BLaER1 treated with 17β-estradiol and CSF1 and Interleukin-3, amounts not matched to agents 10 nM and 100 nM (cell line): Measurements from ENCODE around the gene ARID1B.

Experiments
- H3K27ac ChIP-seq, 11 experiments: shearing (Covaris generic); formaldehyde crosslinking; 2 replicates each; pipeline ENCODE4 v1.8.1; 2022
- H3K27me3 ChIP-seq, 11 experiments: shearing (Covaris generic); formaldehyde crosslinking; 2 replicates each; pipeline ENCODE4 v1.8.1; 2022
- H3K36me3 ChIP-seq, 11 experiments: shearing (Covaris generic); formaldehyde crosslinking; 2 replicates each; pipeline ENCODE4 v1.8.1; 2022
- H3K4me1 ChIP-seq, 10 experiments: shearing (Covaris generic); formaldehyde crosslinking; 2 replicates each; pipeline ENCODE4 v1.8.1; 2022
- H3K4me2 ChIP-seq, 11 experiments: shearing (Covaris generic); formaldehyde crosslinking; 2 replicates each; pipeline ENCODE4 v1.8.1; 2022
- H3K4me3 ChIP-seq, 10 experiments: shearing (Covaris generic); formaldehyde crosslinking; 2 replicates each; pipeline ENCODE4 v1.8.1; 2022
- H3K9ac ChIP-seq, 11 experiments: shearing (Covaris generic); formaldehyde crosslinking; 2 replicates each; pipeline ENCODE4 v1.8.1; 2022
- H3K9me3 ChIP-seq, 11 experiments: shearing (Covaris generic); formaldehyde crosslinking; replicated peaks in 1 of 11; 2 replicates each; pipeline ENCODE4 v1.8.1; 2022
- H4K20me1 ChIP-seq, 11 experiments: shearing (Covaris generic); formaldehyde crosslinking; 2 replicates each; pipeline ENCODE4 v1.8.1; 2022
- Cebpa-rat ChIP-seq, 11 experiments: shearing (Covaris generic); IDR thresholded peaks; 2 replicates each; pipeline ENCODE4 v1.8.1; 2022

Gene ARID1B

DNA sequence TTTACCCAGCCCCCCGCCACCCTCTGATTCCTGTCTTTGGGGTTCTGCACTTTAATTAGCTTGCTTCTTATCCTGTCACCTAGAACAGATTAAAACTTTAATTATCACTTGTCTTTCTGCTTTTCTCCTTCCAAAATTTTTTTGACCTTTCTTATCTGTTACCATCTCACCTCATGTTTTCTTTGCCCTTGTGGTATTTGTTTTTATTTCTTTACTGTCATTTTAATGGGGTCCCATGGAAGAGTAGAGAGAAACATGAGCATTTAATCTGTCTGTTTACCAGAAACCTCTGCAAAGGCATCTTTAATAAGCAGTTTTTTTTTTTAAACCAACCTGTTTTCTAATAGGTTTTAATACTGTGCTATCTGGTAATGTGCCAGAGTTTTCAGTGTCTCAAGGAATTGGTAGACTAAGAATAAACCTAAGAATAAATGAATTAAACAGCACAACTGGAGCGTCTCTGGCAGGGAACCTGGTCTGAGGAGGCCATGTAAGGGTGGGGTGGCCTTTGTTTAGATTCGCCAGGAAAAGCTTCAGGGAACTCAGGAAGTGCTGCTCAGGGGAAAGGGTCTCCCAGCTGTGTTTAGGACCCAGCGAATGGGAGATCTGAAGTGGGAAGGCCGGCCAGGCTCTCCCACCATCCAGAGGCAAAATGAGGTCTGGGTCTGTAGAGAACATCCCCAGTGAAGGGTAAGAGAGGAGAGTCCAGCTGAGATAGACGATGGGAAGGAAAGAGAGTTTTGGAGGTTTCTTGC, 69.8 kb downstream of the ARID1B start:
- H3K4me1 ChIP-seq, result peaks cover 81 to 100% (median 96%) of the 10 kb centered on the region in 10 experiments
- H3K9me3 ChIP-seq, result no peaks in the 10 kb centered on the region
- H4K20me1 ChIP-seq, result peaks cover 40 to 100% (median 80%) of the 10 kb centered on the region in 11 experiments
- H3K9ac ChIP-seq, result no peak overlapping the region
- peak overlapping the region; percentile 57 to 88 (median 81) for H3K4me2 ChIP-seq
- no peaks in the 10 kb centered on the region for H3K27me3 ChIP-seq
- no peak for TF ChIP-seq Cebpa-rat (IDR thresholded peaks at IDR 0.05)
- H3K4me3 ChIP-seq, result no peak overlapping the region
- peak overlapping the region in 9 of 11 experiments; percentile 8 to 71 (median 58); a peak in 14 of 22 replicates for H3K27ac ChIP-seq
- peaks cover 0 to 31% (median 7%) of the 10 kb centered on the region in 11 experiments; a peak in 7 of 22 replicates for H3K36me3 ChIP-seq

- H3K36me3 ChIP-seq, result peaks cover 0 to 20% (median 3%) of the 10 kb centered on the region in 11 experiments; a peak in 7 of 22 replicates
- H3K4me3 ChIP-seq, result no peak overlapping the region; a peak in 2 of 20 replicates
- H3K4me2 ChIP-seq, result peak overlapping the region; percentile 59 to 88 (median 80)
- H3K4me1 ChIP-seq, result peaks cover 82 to 100% (median 97%) of the 10 kb centered on the region in 10 experiments
- peak overlapping the region in 2 of 11 experiments; percentile 15 to 26; a peak in 2 of 22 replicates for H3K9ac ChIP-seq
- H3K9me3 ChIP-seq, result no peaks in the 10 kb centered on the region
- no peaks in the 10 kb centered on the region for H3K27me3 ChIP-seq
- peaks cover 45 to 100% (median 89%) of the 10 kb centered on the region in 11 experiments for H4K20me1 ChIP-seq
- no peak for TF ChIP-seq Cebpa-rat (IDR thresholded peaks at IDR 0.05)
- H3K27ac ChIP-seq, result peak overlapping the region in 9 of 11 experiments; percentile 6 to 63 (median 44); a peak in 12 of 22 replicates
These were observed 70.9 kb downstream of the ARID1B start for GRCh38 chr6:156848123-156848522.

GRCh38 chr6:156848533-156848932, 71.4 kb downstream of the ARID1B start:
- H3K27ac ChIP-seq, result peak overlapping the region in 9 of 11 experiments; percentile 6 to 63 (median 44); a peak in 17 of 22 replicates
- H3K27me3 ChIP-seq, result no peaks in the 10 kb centered on the region
- no peaks in the 10 kb centered on the region for H3K9me3 ChIP-seq
- peak overlapping the region in 1 of 10 experiments; percentile 30; a peak in 3 of 20 replicates for H3K4me3 ChIP-seq
- peaks cover 49 to 100% (median 89%) of the 10 kb centered on the region in 11 experiments for H4K20me1 ChIP-seq
- peaks cover 81 to 100% (median 97%) of the 10 kb centered on the region in 10 experiments for H3K4me1 ChIP-seq
- H3K9ac ChIP-seq, result peak overlapping the region in 3 of 11 experiments; percentile 4 to 26 (median 15); a peak in 5 of 22 replicates
- H3K36me3 ChIP-seq, result peaks cover 0 to 20% (median 3%) of the 10 kb centered on the region in 11 experiments; a peak in 4 of 22 replicates
- H3K4me2 ChIP-seq, result peak overlapping the region; percentile 59 to 88 (median 80)
- no peak for TF ChIP-seq Cebpa-rat (IDR thresholded peaks at IDR 0.05)

GRCh38 chr6:156849806-156850205, 72.6 kb downstream of the ARID1B start:
- no peak overlapping the region for H3K27ac ChIP-seq
- peaks cover 60 to 100% (median 94%) of the 10 kb centered on the region in 11 experiments for H4K20me1 ChIP-seq
- no peak overlapping the region for H3K9ac ChIP-seq

GRCh38 chr6:156850353-156850752, 73.2 kb downstream of the ARID1B start:
- no peak overlapping the region for H3K4me3 ChIP-seq
- no peak overlapping the region; a peak in 1 of 22 replicates for H3K27ac ChIP-seq
- no peak overlapping the region for H3K9ac ChIP-seq
- H3K9me3 ChIP-seq, result no peaks in the 10 kb centered on the region
- H3K4me2 ChIP-seq, result peak overlapping the region; percentile 50 to 88 (median 80); a peak in 17 of 22 replicates
- TF ChIP-seq Cebpa-rat (IDR thresholded peaks at IDR 0.05), result no peak
- peaks cover 60 to 100% (median 95%) of the 10 kb centered on the region in 11 experiments for H4K20me1 ChIP-seq
- H3K36me3 ChIP-seq, result peaks cover 0 to 15% (median 0%) of the 10 kb centered on the region in 11 experiments; a peak in 3 of 22 replicates
- H3K27me3 ChIP-seq, result no peaks in the 10 kb centered on the region
- peaks cover 66 to 89% (median 84%) of the 10 kb centered on the region in 10 experiments for H3K4me1 ChIP-seq

More at GRCh38 chr6:156849806-156850205, 72.6 kb downstream of the ARID1B start:
- H3K4me1 ChIP-seq, result peaks cover 72 to 95% (median 89%) of the 10 kb centered on the region in 10 experiments
- peak overlapping the region; percentile 16 to 88 (median 80); a peak in 19 of 22 replicates for H3K4me2 ChIP-seq
- H3K9me3 ChIP-seq, result no peaks in the 10 kb centered on the region
- no peaks in the 10 kb centered on the region for H3K27me3 ChIP-seq
- peaks cover 0 to 20% (median 4%) of the 10 kb centered on the region in 11 experiments; a peak in 4 of 22 replicates for H3K36me3 ChIP-seq
- H3K4me3 ChIP-seq, result no peak overlapping the region
- no peak for TF ChIP-seq Cebpa-rat (IDR thresholded peaks at IDR 0.05)

DNA sequence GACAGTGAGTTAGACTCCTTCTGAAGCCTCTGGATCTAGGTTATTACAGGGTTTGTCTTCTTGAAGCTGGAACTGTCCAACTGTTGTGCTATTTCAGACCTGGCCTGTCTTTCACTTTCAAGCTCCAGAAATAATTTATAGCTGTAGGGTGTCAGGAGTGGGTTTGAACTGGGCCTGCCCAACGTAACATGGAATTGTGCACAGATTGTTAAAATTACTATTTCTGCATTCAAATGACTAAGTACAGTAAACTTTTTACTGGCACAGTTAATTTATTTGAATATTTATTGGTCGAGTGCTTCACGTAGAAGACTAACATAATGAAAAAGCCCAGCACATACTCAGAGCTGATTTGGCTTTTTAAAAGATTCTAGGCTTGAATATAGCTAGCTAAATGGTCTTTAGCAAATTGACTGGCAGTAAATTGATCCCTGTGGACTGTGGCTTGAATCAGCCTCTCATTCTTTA, 74.3 kb downstream of the ARID1B start:
- Histone ChIP-seq H3K27me3 (no peaks in the 10 kb centered on the region), H3K36me3 (peaks cover 0 to 15% (median 0%) of the 10 kb centered on the region in 11 experiments; a peak in 4 of 22 replicates), H3K27ac (peak overlapping the region in 7 of 11 experiments; percentile 21 to 61 (median 40); a peak in 10 of 22 replicates), H4K20me1 (peaks cover 67 to 100% (median 100%) of the 10 kb centered on the region in 11 experiments), H3K4me3 (no peak overlapping the region), H3K9ac (peak overlapping the region in 2 of 11 experiments; percentile 39; a peak in 1 of 22 replicates), H3K4me1 (peaks cover 57 to 78% (median 72%) of the 10 kb centered on the region in 10 experiments), H3K9me3 (no peaks in the 10 kb centered on the region), H3K4me2 (peak overlapping the region; percentile 50 to 88 (median 80))
- no peak for TF ChIP-seq Cebpa-rat (IDR thresholded peaks at IDR 0.05)

GRCh38 chr6:156852147-156852857, 75.1 kb downstream of the ARID1B start:
- H3K4me3 ChIP-seq, result no peak overlapping the region; a peak in 1 of 20 replicates
- peak overlapping the region; percentile 50 to 88 (median 80); a peak in 21 of 22 replicates for H3K4me2 ChIP-seq
- peak in 3 of 11 experiments; percentile 21 to 49 (median 24); a peak in 2 of 22 replicates for TF ChIP-seq Cebpa-rat (IDR thresholded peaks at IDR 0.05)
- H3K27me3 ChIP-seq, result no peaks in the 10 kb centered on the region
- H3K4me1 ChIP-seq, result peaks cover 49 to 70% (median 64%) of the 10 kb centered on the region in 10 experiments
- H3K9me3 ChIP-seq, result 0 out of 22 replicates have a peak, but pooled peaks cover 0 to 1% (median 0%) of the 10 kb centered on the region in 11 experiments
- H3K36me3 ChIP-seq, result peaks cover 0 to 21% (median 2%) of the 10 kb centered on the region in 11 experiments; a peak in 5 of 22 replicates
- H3K9ac ChIP-seq, result peak overlapping the region in 3 of 11 experiments; percentile 3 to 21 (median 18); a peak in 2 of 22 replicates
- H3K27ac ChIP-seq, result peak overlapping the region in 7 of 11 experiments; percentile 27 to 63 (median 40); a peak in 12 of 22 replicates
- H4K20me1 ChIP-seq, result peaks cover 72 to 100% (median 100%) of the 10 kb centered on the region in 11 experiments

- peak overlapping the region in 7 of 11 experiments; percentile 19 to 63 (median 40); a peak in 10 of 22 replicates for H3K27ac ChIP-seq
- H3K4me1 ChIP-seq, result peaks cover 44 to 65% (median 59%) of the 10 kb centered on the region in 10 experiments
These were observed 75.7 kb downstream of the ARID1B start for GRCh38 chr6:156852858-156853216.

More at GRCh38 chr6:156852858-156853216, 75.7 kb downstream of the ARID1B start:
- Histone ChIP-seq H3K4me3 (no peak overlapping the region), H4K20me1 (peaks cover 76 to 100% (median 100%) of the 10 kb centered on the region in 11 experiments), H3K4me2 (peak overlapping the region in 10 of 11 experiments; percentile 50 to 88 (median 80); a peak in 18 of 22 replicates), H3K9ac (peak overlapping the region in 2 of 11 experiments; percentile 18 to 21; a peak in 2 of 22 replicates), H3K27me3 (no peaks in the 10 kb centered on the region), H3K36me3 (peaks cover 0 to 25% (median 7%) of the 10 kb centered on the region in 11 experiments; a peak in 5 of 22 replicates), H3K9me3 (0 out of 22 replicates have a peak, but pooled peaks cover 0 to 5% (median 0%) of the 10 kb centered on the region in 11 experiments)
- no peak for TF ChIP-seq Cebpa-rat (IDR thresholded peaks at IDR 0.05)
